Heart left ventricle (tissue), 13 donors: ENCODE data around the gene EVL.

Experiments
- POLR2A ChIP-seq, 2 donors: fragments of 450-650 bp; IDR thresholded peaks; one replicate each; pipeline ENCODE4 v1.6.1; 2017; ENCODE audit warnings: antibody characterized with exemption in 2 of 2, mild to moderate bottlenecking in 2 of 2, moderate library complexity in 2 of 2
- TF ChIP-seq, protein P1 (sequence below), 12 donors: fragments of 200-600 bp; sonication (generic) in 4 of 12; IDR thresholded peaks; one replicate each; pipeline versions ENCODE4 v1.5.0 to v1.8.0; 2018 to 2022; ENCODE audit warnings: antibody characterized with exemption in 12 of 12, mild to moderate bottlenecking in 5 of 12
- donor health status: ischemic (EF 13 %, LVEDD 7.1; RV severe dilation, severe dysfunction).
- donor health status: DM: no; HTN: yes; CAD: no.
- donor health status: DM: no; HTN: no; CAD: no.
- donor health status: ischemic (EF 25% LVEDD 6.9; RV normal size, moderate dysfunction).
- donor health status: ischemic (EF 25% LVEDD 5.7; RV mildly dilated, moderate dysfunction).
- donor health status: ischemic (EF 35%, LVEDD 5.7; RV mildly dilated, moderate dysfunction).
- donor health status: nonischemic (EF 11% LVEDD 7.7; RV severe dilation, severe dysfunction).
- donor health status: DM: yes; HTN: yes; CAD: no.
- donor health status: PGD.
- donor health status: ischemic (EF 29% LVEDD 5.4; RV normal size, mild dysfunction).
- donor health status: nonischemic (EF 23%, LVEDD 6.1; RV moderate dilation, normal function).

DNA sequence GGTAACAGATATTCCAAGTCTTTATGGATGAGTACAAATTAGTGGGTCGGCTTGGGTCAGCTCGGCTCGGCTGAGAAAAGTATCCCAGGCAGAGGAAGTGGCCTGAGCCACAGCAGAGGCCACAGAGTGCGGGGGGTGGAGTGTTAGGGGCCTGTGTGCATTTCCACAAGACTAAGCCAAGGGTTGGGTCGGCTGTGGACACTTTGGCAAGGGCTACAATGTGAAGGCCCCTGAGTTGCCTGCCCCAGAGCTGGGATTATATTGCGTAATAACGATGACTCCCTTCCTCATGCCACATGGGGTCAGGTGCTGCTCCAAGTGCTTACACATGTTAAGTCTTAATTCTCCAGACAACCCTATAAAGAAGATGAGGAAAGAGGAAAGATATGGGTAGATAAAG, 11.4 kb downstream of the EVL start:
- TF ChIP-seq, protein P1, sequence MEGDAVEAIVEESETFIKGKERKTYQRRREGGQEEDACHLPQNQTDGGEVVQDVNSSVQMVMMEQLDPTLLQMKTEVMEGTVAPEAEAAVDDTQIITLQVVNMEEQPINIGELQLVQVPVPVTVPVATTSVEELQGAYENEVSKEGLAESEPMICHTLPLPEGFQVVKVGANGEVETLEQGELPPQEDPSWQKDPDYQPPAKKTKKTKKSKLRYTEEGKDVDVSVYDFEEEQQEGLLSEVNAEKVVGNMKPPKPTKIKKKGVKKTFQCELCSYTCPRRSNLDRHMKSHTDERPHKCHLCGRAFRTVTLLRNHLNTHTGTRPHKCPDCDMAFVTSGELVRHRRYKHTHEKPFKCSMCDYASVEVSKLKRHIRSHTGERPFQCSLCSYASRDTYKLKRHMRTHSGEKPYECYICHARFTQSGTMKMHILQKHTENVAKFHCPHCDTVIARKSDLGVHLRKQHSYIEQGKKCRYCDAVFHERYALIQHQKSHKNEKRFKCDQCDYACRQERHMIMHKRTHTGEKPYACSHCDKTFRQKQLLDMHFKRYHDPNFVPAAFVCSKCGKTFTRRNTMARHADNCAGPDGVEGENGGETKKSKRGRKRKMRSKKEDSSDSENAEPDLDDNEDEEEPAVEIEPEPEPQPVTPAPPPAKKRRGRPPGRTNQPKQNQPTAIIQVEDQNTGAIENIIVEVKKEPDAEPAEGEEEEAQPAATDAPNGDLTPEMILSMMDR (IDR thresholded peaks at IDR 0.05): no peak
- no peak for TF ChIP-seq POLR2A (IDR thresholded peaks at IDR 0.05)
